GM18498 (cell line): Measurements from ENCODE around the gene ZHX3.
"Not testable (repeated sequence)": the region's sequence is repeated elsewhere in the genome, so short reads cannot be mapped to it uniquely, and the experiment has no call there.

ENCODE experiments used
- ATAC-seq: cut with Tn5 transposase; IDR thresholded peaks from one replicate; pipeline ENCODE4 v1.9.1; 2021; ENCODE audit warnings: mild to moderate bottlenecking, moderate library complexity; ENCODE audit not compliant: unreplicated experiment

The ZHX3 gene

GRCh38 chr20:41261260-41261659, 56.3 kb downstream of the ZHX3 start:
- ATAC-seq = no peak

- ATAC-seq = no peak
Observed at GRCh38 chr20:41260734-41261220, 56.8 kb downstream of the ZHX3 start.

- ATAC-seq = no peak
Observed at GRCh38 chr20:41259309-41259708, 58.2 kb downstream of the ZHX3 start.

DNA sequence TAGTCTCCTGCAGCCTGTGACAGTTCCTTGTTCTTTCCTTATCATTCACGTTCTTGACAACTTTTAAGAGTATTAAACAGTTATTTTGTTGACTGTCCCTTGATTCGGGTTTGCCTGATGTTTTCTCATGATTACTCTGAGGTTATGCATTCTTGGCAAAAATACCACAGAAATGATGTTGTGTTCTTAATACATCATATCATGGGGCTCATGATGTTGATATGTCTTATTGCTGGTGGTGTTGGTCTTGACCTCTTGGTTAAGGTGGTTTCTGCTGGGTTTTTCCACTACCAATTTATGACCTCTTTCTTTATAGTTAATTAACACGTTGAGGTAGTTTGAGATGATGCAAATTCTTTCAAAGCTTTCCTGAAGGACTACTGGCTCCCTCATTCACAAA, 59.1 kb downstream of the ZHX3 start:
- no peak for ATAC-seq

DNA sequence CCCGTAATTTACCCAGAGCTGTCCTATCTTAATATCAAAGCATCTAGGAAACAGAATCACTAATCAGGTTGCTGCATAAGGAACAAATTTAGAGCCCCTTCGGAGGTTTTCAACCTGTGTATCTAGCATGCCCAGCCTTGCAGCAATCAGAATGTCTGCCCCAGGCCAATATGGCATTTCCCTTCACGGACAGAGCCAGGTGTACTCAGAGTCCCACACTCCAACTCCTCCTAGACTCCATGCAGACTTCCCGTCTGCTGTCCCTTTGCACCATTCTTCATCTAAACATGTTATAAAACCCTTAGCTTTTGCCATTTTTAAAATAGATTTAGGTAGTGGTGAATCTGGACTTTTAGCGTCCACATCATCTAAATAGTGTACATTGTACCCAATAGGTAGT, 61.0 kb downstream of the ZHX3 start:
- ATAC-seq = no peak

DNA sequence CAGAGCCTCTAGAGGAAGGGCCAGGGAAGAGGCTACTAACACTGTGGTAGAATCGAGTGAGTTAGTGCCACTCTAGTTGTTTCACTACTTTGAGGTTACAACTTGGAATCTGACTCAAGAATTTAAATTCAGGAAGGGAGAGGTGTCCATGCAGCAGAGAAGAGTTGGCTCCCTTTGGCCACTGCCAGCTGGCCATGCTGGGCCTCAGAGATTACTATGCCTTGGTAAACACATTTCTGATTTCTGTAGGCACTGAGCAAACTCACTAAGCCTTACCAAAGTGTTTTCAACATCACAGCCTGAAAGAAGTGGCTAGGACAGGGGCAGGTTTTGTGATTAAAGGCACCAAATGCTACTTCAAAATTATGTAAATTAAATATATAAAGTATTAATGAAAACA, 61.9 kb downstream of the ZHX3 start:
- no peak for ATAC-seq

- no peak for ATAC-seq
Observed at GRCh38 chr20:41249411-41250281, 67.9 kb downstream of the ZHX3 start.

DNA sequence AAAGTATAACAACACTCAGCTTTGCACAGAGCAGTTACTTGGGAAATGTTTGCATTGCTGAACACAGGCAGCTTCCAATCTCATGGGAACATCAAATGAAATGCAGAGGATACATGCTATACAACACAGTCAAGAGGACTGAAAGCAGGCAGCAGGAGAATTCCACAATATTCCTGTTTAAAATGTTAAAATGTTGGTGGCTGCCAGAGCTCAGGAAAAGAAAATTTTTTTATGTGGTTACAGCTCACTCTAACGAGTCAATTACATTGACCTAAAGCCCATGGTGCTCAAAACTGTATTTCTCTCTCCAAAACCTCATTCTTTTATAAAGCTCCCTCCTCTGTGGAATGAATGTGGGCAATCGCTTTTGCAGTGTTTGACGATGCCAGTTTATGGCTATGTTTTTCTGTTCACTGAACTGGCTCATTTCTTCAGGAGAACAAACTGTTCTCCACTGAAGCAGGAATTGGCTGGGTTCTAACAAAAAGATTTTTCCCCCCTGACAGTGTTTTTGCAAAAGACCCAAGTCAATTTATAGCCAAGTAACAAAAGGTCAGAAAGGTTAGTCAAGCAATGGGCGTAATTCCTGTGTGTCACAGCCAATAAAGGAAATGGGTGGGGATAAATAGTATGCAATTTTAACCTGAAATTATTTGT, 69.0 kb downstream of the ZHX3 start:
- no peak for ATAC-seq

DNA sequence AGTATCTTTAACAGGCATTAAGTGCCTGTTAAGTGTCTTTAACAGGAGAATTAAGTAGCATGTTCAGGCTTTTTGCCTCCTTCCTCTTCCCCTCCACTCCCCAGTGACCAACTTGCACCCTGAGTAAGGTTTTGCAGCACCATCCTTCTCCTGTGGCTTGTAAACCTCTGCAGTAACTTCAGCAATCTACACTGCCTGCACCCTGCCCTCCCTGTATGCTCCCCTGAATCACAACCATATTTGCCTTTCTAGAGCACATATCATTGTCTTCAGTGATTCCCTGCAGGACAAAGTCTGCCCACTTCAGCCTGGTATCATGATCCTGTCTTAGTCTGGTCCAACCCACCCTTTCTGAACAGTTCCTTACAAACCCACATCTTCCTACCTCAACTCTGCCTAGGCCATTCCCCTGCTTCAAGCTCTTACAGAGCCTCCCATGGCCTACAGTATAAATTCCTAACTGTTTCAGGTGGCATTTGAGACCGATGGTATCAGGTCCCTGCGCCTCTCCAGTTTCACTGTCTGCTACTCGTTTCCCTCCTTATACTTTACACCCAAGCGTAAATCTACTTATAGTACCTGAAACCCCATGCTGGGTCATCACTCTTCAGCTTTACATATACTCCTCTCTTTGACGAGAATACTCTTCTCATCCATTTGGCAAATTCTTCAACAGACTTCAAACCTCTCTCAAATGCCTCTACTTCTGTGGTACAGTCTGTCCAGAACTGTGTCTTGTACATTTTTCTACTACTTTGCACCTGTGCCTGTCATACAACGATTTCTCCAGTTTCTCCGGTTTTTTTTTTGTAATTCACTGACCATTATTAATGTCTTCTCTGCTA, 69.8 kb downstream of the ZHX3 start:
- no peak for ATAC-seq

DNA sequence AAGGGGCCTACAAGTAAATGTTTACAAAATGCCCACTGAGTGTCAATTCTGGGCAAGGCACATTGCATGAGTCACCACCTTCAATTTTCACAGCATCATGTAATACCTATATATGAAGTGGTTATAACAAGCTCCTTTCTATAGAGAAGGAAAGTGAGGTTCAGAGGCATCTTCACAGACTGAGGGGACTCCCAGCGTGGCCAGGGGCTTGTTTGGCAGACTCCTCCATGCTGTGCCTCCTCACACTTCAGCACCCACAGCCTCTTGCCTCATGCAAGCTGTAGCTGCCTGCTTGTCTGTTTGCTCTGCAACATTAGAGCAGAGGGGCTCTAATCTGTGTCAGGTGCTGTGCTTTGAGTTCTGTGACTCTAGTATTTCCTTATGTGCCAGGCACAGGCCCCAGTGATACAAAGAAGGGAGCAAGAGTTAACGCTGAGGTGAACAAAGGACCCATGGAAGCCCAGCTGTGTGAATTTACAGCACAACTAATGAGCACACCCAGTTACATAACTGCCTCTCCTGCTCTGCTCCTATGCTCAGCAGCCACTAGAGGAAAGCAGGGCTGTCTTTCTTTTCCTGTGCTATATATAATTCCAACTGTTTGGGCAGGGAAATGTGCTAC, 72.3 kb downstream of the ZHX3 start:
- no peak for ATAC-seq

- no peak for ATAC-seq
Observed at GRCh38 chr20:41242807-41243206, 74.7 kb downstream of the ZHX3 start.

DNA sequence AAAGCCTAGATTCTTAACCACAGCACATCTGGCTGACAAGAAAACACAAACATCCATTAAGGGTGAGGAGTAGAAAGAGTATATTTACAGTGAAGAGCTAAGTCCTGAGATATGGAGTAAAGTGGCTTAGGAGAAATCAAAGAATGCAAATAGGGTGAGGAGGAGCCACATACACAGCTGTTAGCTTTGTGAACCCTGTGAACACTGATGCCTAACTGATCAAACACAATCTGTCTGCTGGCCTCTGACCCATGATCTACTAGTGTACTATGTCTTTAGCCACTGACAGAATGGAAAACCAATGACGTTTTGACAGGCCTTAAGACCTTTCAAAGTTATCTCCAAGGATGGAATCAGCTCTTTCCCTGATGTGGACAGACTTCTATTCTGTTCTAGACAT, 75.2 kb downstream of the ZHX3 start:
- no peak for ATAC-seq

- ATAC-seq = not testable (repeated sequence)
Observed at GRCh38 chr20:41237233-41237632, 80.3 kb downstream of the ZHX3 start.

DNA sequence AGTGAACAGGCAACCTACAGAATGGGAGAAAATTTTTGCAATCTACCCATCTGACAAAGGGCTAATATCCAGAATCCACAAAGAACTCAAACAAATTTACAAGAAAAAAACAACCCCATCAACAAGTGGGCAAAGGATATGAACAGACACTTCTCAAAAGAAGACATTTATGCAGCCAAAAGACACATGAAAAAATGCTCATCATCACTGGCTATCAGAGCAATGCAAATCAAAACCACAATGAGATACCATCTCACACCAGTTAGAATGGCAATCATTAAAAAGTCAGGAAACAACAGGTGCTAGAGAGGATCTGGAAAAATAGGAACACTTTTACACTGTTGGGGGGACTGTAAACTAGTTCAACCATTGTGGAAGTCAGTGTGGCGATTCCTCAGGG, 80.7 kb downstream of the ZHX3 start:
- not testable (repeated sequence) for ATAC-seq

- no peak for ATAC-seq
Observed at GRCh38 chr20:41234546-41234945, 83.0 kb downstream of the ZHX3 start.

DNA sequence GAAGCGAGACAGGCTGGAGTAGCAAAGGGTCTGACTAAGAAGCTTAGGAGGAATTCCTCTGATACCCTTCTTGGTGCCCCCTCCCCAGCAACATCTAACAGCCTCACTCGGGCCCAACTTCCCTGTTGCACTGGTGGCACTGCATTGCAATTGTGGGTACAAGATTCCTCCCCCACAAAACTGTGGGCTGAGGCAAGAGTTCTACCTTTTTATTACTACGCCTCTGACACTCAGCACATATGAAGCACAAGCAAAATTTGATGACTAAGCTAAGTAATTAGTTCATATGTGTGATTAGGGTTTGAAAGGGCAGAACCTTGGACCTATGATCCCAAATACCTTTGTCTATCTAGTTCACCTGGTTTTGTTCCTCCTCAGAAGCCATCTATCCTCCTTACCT, 83.5 kb downstream of the ZHX3 start:
- no peak for ATAC-seq

DNA sequence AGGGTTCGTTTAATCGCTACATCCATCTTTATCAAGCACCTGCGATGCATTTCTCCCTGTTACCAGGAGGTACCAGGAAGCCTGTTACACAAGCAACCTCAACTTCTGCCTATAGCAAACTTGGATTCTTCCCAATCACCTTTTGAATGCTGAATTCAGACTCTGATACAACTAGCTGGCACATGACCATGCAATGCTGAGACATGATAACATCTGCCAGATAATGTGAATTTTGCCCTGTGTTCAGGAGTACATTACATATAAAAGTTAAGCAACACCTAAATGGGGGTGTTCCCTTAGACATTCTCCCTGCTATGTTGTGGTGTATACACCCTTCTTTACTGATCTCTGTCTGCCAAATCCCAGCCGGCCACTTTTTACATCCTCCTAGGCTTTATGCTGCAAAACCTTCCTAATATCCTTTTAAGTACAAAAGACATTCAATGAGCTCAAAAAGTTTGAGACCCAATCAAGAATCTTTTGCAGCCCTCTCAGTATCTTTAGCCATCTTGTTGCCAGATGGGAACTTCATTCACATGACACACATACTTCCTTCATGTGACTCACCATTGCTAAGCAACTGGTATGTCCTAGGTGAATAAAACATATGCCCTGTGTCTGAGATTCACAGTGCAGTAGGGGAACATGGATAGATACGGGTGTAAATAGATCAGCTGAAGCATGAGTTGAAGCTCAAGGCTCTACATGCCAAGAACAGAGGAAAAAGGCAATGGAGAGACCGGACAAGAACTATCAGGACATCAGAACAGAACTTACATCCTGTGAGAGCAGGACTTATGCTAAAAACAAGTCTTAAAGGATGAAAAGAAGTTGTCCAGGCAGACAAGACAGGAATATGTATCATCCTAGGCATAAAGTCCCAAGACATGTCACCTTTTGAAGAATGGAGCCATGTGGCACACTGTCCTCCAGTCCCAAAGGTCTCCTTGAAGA, 84.3 kb downstream of the ZHX3 start:
- no peak for ATAC-seq

- no peak for ATAC-seq
Observed at GRCh38 chr20:41231136-41231535, 86.4 kb downstream of the ZHX3 start.

GRCh38 chr20:41230136-41230535, 87.4 kb downstream of the ZHX3 start:
- no peak for ATAC-seq

- no peak for ATAC-seq
Observed at GRCh38 chr20:41229259-41229658, 88.3 kb downstream of the ZHX3 start.
